Right lobe of liver (tissue), 4 donors: Measurements from ENCODE around the gene TTLL3.

Source experiments
- CTCF ChIP-seq, 4 donors: fragments of 200-600 bp in 3 of 4; fragments of 450-650 bp in 1 of 4; IDR thresholded peaks; one replicate each; pipeline versions ENCODE4 v1.5.1 to v1.8.0; 2016 to 2022; ENCODE audit warnings: antibody characterized with exemption in 4 of 4, mild to moderate bottlenecking in 2 of 4
- POLR2A ChIP-seq: fragments of 450-650 bp; IDR thresholded peaks from one replicate; pipeline ENCODE4 v1.6.1; 2017; ENCODE audit warnings: antibody characterized with exemption, mild to moderate bottlenecking
- donor health status: DM: no; HTN: no; CAD: no.
- donor health status: DM: no; HTN: no; CAD: no.
- donor health status: DM: no; HTN: yes; CAD: no.

- TF ChIP-seq CTCF (IDR thresholded peaks at IDR 0.05) (no peak), POLR2A (no peak)
Measured at GRCh38 chr3:9869955-9870354, 59.9 kb downstream of the TTLL3 start.
